Left ventricle myocardium inferior (tissue), 1 donor: Measurements from ENCODE around the gene CENPB. TPM values are rescaled to one million over a fixed set of nuclear protein-coding genes. Genes with fewer than 3 reads are reported as not detected.

Source experiments
- DNase-seq: peaks from one replicate; pipeline ENCODE4 v3.0.0-alpha.2; 2020
- H3K27ac ChIP-seq: fragments of 200-600 bp; replicated peaks from 2 replicates; pipeline ENCODE4 v1.8.0; 2021
- H3K27me3 ChIP-seq: fragments of 200-600 bp; 2 replicates; pipeline ENCODE4 v1.8.0; 2021; ENCODE audit warnings: low read depth
- H3K36me3 ChIP-seq: fragments of 200-600 bp; 2 replicates; pipeline ENCODE4 v1.8.0; 2021
- H3K4me1 ChIP-seq: fragments of 200-600 bp; 2 replicates; pipeline ENCODE4 v1.8.0; 2021
- H3K4me3 ChIP-seq: fragments of 200-600 bp; 2 replicates; pipeline ENCODE4 v1.8.0; 2021; ENCODE audit warnings: mild to moderate bottlenecking, moderate library complexity
- H3K9me3 ChIP-seq: fragments of 200-600 bp; replicated peaks from 2 replicates; pipeline ENCODE4 v1.8.0; 2021
- intact Hi-C: fragments of 100-400 bp; cut with micrococcal nuclease; formaldehyde crosslinking; loops from one replicate; pipeline ENCODE4 v1.11.0; 2022
- total RNA-seq: library from RNA; stranded (reverse); fragmentation: NEBNext Ultra II Directional; extraction: Animal tissue kit (Norgen Biotek cat#: 25700); gene quantifications from one replicate; pipeline ENCODE4 v1.2.1, GENCODE V29; 2021
- TF ChIP-seq, protein P1 (sequence below): fragments of 200-600 bp; IDR thresholded peaks from 2 replicates; pipeline ENCODE4 v1.8.0; 2021; ENCODE audit warnings: antibody characterized with exemption, mild to moderate bottlenecking, borderline replicate concordance
- donor health status: DM: no; HTN: yes; CAD: no; lungs with severe emphysema.

Gene CENPB
- total RNA-seq, 1 donor from 2014 or later, result 70.7 TPM

- Histone ChIP-seq H3K27ac (peak overlapping the region; percentile 87), H3K4me3 (peak overlapping the region; percentile 79), H3K9me3 (no peaks in the 10 kb centered on the region), H3K4me1 (peaks cover 37% of the 10 kb centered on the region), H3K27me3 (no peaks in the 10 kb centered on the region), H3K36me3 (no peaks in the 10 kb centered on the region)
- intact Hi-C loops, result no loop called here
- no peak for DNase-seq
- TF ChIP-seq, protein P1, sequence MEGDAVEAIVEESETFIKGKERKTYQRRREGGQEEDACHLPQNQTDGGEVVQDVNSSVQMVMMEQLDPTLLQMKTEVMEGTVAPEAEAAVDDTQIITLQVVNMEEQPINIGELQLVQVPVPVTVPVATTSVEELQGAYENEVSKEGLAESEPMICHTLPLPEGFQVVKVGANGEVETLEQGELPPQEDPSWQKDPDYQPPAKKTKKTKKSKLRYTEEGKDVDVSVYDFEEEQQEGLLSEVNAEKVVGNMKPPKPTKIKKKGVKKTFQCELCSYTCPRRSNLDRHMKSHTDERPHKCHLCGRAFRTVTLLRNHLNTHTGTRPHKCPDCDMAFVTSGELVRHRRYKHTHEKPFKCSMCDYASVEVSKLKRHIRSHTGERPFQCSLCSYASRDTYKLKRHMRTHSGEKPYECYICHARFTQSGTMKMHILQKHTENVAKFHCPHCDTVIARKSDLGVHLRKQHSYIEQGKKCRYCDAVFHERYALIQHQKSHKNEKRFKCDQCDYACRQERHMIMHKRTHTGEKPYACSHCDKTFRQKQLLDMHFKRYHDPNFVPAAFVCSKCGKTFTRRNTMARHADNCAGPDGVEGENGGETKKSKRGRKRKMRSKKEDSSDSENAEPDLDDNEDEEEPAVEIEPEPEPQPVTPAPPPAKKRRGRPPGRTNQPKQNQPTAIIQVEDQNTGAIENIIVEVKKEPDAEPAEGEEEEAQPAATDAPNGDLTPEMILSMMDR, result no peak
These were observed 20.0 kb downstream of the CENPB start for GRCh38 chr20:3766422-3767109.

DNA sequence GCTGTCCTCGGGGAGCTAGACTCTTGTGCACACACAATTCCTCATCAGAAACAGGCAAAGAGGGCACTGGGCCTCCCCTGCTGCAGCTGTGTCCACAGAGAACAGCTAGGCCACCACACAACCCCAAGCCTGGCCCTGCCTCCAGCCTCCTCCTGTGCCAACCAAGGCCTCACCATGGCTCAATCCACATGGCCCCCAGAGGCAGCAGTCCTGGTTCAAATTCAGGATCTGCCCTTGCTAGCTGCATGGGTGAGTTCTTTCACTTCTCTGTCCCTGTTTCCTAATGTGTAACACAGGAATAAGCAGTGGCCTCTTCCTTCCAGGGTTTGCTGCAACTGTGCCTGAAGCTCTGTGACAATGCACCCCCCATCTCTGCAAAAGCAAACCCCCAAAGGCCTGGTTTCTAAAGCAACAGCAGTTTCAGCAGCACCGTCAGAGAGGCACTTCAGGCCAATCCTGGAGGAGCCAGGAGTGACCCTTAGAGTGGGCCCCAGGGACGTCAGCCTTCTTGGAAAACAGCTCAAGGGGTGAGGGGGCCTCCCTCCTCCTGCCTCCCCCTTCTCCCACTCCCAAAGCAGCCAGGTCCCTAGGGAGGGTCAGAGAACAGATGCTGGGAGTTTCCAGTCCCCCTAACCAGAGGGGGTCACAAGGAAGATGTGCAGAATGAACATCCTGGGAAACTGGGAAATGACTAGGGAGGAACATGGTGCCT, 21.2 kb downstream of the CENPB start:
- peak overlapping the region; percentile 87 for H3K27ac ChIP-seq
- intact Hi-C loops, result no loop called here
- no peaks in the 10 kb centered on the region for H3K36me3 ChIP-seq
- no peaks in the 10 kb centered on the region for H3K27me3 ChIP-seq
- H3K9me3 ChIP-seq, result no peaks in the 10 kb centered on the region
- DNase-seq, result peak; percentile 62
- H3K4me3 ChIP-seq, result peak overlapping the region; percentile 79
- H3K4me1 ChIP-seq, result peaks cover 37% of the 10 kb centered on the region
- TF ChIP-seq, protein P1, result no peak

DNA sequence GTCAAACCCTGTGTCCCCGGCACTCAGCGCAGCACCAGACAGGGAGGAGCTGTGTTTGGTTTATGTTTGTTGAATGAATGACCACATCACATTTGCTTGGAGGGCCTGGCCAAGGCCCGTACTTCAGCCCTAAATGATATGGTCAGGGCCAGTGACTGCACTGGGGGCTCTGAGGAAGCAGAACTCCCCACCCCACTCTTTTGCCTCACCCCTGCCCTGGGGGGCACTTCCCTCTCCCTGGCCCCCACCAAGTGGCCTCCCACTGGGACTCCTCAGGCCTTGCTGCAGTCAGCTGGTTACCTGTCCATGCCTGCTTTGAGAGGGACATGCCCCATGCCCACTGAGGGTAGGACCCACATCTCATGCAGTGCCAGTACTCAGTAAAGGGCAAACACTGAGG, 21.9 kb downstream of the CENPB start:
- Histone ChIP-seq H3K9me3 (no peaks in the 10 kb centered on the region), H3K27ac (peak overlapping the region; percentile 87), H3K36me3 (no peaks in the 10 kb centered on the region), H3K27me3 (no peaks in the 10 kb centered on the region), H3K4me3 (peak overlapping the region; percentile 79), H3K4me1 (peaks cover 37% of the 10 kb centered on the region)
- TF ChIP-seq, protein P1, result no peak
- no peak for DNase-seq
- intact Hi-C loops, result no loop called here

DNA sequence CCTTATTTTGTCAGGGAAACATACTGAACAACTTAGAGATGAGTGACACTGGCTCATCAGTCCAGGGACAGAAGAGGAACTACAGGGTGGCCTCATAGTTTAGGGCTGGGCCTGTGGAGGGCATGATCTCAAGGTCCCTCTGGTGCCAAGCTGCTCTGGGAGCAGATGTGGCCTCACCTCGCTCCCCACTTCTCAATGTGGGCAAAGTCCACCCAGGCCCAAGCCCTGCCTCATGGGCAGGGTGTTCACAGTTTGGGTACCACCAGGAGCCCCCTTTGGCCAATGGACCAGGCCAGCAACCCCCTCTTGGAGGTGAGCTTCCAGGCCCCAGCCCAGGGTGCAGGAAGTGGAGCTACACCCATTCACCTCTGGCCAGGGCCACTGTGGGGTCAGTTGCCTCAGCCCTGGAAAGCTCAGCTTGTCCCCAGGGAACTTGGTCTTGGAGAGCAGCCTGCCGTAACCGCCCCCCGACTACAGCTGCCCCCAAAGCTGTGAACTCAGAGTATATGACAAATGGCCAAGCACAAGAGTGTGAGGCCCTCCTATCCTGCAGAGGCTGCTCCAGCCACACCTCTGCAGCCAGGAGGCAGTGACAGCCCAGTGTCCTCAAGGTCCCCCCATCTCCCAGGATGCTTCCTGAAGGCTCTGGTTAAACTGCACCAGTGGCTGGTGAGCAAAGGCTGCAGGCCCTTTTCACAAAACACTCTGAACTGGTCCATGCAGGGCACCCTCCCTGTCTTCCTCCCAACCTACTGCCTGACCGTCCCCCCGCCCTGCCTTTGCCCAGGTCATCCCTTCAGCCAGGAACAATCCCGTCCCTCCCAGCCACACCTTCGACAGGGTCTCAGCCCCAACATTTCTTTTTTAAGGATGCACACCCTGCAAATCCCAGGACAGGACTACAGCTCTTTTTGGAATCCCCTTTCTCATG, 22.6 kb downstream of the CENPB start:
- no peaks in the 10 kb centered on the region for H3K27me3 ChIP-seq
- DNase-seq, result no peak
- no peaks in the 10 kb centered on the region for H3K36me3 ChIP-seq
- intact Hi-C loops, result no loop called here
- H3K9me3 ChIP-seq, result no peaks in the 10 kb centered on the region
- H3K27ac ChIP-seq, result peak overlapping the region; percentile 87
- TF ChIP-seq, protein P1, result no peak
- peaks cover 35% of the 10 kb centered on the region for H3K4me1 ChIP-seq
- H3K4me3 ChIP-seq, result no peak overlapping the region

- no peak overlapping the region for H3K27ac ChIP-seq
- no peak overlapping the region for H3K4me3 ChIP-seq
- no peak for DNase-seq
- intact Hi-C loops, result no loop called here
- H3K36me3 ChIP-seq, result no peaks in the 10 kb centered on the region
- no peaks in the 10 kb centered on the region for H3K27me3 ChIP-seq
- H3K4me1 ChIP-seq, result peaks cover 24% of the 10 kb centered on the region
- no peaks in the 10 kb centered on the region for H3K9me3 ChIP-seq
- TF ChIP-seq, protein P1, result no peak
These were observed 25.7 kb downstream of the CENPB start for GRCh38 chr20:3760655-3761348.
